ENCODE data around the gene PAXIP1.
"Not testable (repeated sequence)": the region's sequence is repeated elsewhere in the genome, so short reads cannot be mapped to it uniquely, and the experiment has no call there.

Gene PAXIP1

DNA sequence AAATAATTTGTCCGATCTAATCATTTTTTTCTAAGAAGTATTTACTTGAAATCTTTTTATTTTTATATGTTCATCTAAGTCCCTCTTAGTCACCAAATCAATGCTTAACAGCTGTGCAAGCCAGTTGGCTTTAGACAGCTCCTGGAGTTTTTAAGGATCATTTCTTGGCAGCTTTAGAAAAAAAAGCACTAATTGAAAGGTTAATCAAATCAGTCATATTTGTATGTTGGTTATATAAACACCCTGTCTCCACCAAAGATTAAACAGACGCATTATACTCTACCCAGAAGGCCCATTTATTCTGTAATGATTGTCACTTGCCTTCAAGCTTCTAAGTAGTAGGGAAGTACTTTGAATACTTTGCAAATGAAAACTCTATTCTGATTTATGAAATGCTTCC lies 60.2 kb downstream of the PAXIP1 start:
- no peak for DNase-seq

DNA sequence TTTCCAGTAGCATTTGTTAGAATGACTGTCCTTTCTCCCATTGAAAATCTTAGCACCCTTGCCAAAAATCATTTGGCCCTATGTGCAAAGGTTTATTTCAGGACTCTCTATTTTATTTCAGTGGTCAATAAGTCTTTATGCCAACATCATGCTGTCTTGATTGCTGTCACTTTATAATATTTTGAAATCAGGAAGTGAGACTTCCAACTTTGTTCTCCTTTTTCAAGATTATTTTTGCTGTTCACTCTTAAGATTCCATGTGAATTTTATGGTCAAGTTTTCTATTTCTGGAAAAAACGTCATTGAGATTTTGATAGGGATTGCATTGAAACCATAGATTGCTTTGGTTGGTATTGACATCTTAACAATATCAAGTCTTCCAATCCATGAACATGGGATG lies 65.1 kb downstream of the PAXIP1 start:
- DNase-seq: no peak

DNA sequence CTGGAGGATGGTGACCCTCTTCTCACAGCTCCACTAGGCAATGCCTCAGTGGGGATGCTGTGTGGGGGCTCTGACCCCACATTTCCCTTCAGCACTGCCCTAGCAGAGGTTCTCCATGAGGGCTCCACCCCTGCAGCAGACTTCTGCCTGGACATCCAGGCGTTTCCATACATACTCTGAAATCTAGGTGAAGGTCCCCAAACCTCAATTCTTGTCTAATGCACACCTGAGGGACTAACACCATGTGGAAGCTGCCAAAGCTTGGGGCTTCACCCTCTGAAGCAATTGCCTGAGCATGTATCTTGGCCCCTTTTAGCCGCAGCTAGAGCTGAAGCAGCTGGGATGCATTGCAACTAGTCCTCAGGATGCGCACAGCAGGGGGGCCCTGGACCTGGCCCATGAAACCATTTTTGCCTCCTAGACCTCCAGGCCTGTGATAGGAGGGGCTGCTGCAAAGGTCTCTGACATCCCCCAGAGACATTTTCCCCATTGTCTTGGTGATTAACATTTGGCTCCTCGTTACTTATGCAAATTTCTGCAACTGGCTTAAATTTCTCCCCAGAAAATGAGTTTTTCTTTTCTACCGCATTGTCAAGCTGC lies 68.5 kb downstream of the PAXIP1 start:
- DNase-seq: not testable (repeated sequence)

DNA sequence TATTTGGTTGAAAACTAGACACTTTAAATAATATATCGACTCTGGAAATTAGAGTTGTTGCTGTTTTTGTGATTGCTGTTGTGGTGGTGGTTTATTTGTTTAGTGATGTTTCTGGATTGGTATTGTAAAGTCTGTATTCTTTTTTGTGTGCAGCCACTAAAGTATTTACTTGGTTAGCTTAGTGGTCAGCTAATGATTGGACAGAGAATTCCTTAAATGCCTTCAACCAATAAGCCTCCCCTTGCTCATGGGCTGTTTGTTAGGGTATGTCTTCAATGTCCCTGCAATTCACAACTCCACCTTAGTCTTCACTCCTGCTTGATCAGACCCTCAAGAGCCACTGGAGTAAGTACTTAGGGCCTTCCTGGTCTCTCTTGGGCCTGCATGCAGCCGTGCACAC lies 71.0 kb downstream of the PAXIP1 start:
- no peak for DNase-seq

DNA sequence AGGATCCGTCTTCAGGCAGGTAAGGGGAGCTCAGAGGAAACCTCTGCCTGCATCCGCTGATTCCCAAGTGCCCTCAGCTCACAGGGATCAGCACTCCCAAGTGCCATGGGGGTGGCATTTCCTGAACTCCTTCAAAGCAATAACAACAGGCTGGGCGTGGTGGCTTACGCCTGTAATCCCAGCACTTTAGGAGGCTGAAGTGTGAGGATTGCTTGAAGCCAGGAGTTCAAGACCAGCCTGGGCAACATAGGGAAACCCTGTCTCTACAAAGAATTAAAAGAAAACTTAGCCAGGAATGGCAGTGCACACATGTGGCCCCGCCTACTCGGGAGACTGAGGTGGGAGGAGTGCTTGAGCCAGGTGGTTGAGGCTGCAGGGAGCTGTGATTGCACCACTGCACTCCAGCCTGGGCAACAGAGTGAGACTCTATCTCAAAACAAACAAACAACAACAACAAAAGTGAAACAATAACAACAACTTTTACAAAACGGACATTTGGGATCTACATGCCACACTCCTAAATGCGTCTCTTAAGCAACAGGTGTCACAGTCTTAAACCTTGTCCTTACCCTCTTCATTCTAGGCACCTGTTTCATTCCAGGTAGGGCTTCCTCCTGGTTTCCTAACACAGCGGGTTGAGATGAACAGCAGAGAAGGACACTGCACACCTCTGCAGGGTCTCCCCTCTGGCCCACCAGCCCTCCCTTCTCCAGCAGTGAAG lies 73.8 kb downstream of the PAXIP1 start:
- DNase-seq: no peak

DNA sequence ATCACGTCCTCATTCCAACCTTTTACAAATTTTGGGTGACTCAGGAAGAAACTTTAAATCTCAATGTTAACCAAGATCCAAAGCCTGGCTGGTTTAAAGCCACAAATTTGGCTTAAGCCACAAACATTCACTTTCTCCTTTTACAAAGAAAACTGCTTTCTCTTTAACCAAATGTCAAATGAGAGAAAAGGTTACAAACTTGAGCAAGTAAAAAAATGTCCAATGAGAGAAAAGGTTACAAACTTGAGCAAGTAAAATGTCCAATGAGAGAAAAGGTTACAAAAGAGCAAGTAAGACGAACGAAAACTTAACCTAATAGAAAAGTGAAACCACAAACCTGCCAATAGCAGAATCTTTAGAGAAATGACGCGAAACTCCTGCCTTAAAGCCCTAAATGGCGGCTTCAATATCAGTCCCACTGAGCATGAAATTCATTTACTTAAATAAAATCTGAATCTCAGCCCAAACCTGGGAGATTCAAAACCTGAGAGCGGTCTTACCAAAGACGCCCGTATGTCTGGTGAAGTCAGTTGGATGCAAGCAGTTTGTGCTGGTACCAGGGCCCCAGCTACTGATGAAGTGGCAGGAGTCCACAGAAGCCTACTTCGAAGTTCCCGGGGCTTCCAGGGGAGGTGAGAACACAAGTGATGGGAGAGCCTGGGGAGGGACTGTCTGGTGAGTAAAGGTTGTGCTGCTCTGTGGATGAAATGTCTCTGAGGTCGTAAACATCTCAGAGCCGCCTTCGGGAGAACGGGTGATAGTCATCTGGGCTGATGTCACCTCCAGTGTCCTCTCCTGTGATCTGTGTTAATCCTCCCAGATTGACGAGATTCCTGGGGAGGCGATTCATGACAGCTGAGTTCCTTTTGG lies 74.6 kb downstream of the PAXIP1 start:
- peak in 1 of 2 experiments; percentile 33 for DNase-seq

DNA sequence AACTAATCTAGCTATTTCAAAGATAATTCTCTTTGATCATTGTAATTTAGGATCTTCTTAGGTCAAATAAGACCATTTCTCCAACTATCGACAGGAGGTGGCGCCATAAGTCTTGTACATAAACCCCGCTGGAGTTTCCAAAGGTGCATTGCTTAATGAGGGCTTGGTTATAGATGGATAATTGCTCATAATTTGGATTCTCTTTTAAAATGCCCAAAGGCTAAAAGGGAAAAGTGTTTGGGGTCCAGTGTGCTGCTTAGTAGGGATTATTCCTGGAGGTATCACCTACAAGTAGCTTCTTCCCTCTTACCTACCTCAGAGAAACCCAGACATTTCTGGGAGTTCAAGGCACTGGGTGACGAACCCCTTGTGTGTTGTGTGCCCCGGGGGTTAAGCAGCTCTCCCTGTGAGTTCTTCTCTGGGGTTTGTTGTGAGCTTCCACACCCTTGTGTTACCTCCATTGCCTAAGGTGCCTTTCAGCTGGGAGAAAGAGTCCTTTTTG lies 75.2 kb downstream of the PAXIP1 start:
- DNase-seq: peak; percentile 45 to 70

DNA sequence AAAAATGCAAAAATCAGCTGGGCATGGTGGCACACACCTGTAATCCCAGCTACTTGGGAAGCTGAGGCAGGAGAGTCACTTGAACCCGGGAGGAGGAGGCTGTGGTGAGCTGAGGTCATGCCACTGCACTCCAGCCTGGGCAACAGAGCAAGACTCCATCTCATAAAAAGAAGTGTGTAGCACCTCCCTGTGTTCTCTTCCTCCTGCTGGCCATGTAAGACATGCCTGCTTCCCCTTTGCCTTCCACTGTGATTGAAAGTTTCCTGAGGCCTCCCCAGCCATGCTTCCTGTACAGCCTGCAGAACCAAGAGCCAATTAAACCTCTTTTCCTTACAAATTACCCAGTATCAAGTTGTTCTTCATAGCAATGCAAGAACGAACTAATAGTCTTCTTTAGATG lies 80.5 kb downstream of the PAXIP1 start:
- DNase-seq: not testable (repeated sequence)

DNA sequence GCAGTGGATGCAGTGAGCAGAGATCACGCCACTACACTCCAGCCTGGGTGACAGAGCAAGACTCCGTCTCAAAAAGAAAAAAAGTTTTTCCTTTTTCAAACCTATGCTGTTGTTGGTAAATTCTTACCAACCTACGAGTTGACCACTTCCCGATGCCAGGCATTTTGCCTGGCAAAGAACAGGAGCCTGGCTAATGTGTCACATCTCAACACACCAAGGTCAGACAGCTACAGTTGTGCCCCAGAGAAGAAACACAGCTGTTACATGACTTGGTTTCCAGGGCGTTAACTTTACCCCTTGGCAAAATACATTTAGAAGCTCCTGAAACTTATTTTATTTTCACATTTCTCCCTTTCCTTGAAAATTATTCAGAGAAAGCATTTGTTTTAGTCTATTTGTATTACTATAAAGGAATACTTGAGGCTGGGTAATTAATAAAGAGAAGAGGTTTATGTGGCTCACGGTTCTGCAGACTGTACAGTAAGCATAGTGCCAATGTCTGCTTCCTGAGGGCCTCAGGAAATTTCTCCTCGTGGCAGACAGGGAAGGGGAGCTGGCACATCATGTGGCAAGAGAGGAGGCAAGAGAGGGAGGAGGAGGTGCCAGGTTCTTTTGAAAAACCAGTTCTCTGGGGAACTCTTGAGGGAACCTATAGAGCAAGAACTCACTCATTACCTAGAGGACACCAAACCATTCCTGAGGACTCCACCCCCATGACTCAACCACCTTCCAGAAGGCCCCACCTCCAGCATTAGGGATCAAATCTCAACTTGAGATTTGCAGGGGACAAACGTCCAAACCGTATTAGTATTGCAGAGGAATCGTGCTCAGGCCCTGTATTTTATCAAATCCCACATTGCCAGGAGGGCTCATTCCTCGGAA lies 83.3 kb downstream of the PAXIP1 start:
- DNase-seq: no peak

DNA sequence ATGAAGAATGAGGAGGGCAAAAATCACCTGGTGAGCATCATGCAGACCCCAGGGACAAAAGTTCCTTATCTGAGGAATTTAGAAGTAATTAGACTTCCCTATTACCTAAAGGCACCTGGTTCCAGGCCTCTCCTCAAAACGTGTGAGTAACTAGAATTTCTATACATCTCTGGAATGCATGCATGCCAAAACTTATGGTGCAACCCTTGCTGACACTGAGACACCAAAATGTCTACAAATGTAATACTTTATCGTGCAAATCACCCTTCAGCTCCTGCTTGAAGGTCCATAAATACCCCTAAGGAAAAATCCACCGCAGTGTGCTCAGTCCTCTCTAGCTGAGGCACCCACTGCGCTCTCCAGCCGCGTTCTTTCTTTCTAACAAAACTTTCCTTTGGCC lies 84.2 kb downstream of the PAXIP1 start:
- no peak for DNase-seq

DNA sequence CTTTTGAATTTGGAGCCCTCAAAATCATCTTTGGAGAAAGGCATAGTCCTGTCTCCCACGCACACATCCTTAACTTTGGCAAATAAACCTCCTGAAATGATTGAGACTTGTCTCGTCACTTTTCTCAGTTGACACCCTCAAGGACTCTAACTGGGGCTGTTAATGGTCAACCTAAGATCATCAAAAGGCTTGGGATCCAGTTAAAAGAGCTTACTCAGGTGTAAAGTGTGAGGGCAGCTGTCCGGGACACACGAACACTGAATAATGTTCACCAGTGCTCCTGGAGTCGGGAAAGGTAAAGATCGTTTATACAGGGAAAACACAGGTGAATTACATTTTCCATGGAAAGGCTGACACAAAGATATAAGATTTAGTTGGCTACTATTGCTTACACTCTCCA lies 84.7 kb downstream of the PAXIP1 start:
- no peak for DNase-seq

DNA sequence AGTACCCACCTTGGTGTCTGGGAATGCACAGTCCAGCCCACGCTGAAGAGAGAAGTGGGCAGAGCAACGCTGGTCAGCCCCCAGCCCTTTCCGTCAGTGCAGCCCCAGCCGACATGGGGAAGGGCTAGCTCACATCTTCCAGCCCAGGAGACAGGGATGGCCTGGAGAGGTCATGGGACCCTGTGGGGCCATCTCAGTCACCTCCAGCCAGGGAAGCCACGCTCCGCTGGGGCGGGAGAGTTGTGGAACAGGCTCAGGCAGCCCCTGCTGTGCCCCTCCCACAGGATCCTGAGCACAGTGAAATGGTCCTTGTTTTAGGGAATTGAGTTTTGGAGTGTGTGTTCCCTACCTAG lies 85.1 kb downstream of the PAXIP1 start:
- no peak for DNase-seq

DNA sequence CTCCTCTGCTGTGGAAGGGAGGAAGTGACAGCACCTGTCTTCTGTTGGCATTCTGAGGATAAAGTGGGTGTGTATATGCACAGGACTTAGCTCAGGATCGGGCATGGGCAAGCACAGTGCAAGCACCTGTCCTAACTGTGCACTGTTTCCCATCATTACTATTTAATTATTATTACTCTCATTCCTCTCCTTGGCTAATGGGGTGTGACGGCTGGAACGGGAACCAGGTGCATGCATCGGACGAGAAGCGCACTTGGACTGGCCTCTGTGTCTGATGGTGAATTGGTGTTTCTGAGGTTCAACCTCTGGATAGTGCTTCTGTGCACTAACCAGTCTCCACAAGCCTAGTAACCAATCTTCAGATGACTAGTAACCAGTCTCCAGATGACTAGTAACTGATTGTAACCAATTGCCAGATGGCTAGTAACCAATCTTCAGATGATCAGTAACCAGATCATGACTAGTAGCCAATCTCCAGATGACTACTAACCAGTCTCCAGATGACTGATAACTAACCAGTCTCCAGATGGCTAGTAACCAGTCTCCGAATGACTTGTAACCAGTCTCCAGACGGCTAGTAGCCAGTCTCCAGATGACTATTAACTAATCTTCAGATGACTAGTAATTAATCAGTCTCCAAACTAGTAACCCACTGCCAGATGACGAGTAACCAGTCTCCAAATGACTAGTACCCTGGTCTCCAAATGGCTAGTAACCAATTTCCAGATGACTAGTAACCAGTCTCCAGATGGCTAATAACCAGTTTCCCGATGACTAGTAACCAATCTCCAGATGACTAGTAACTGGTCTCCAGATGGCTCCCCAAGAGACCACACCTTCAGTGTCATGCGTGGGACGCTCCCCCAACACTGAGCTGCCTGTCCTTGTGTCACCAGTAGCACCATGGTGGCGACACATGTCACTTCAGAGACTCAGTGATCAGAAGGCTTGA lies 85.8 kb downstream of the PAXIP1 start:
- DNase-seq: no peak

DNA sequence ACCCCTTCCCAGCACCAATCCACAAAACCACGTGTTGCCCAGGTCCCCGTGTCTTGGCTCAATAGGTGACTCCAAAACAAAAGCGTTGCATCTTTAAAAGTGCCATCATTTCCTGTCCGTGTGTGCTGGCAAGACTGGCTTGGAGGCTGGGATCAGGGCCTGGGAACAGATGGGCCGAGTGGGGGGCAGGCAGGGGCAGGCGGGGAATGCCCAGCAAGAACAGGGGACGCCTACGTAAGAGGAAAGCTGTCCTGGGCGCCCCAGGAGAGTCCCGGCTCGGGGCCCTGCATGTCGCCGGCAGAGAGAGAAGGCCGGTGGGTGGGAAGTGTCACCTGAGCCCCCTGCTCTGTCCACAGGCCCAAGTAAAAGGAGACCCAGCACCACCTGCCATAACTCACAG lies 86.5 kb downstream of the PAXIP1 start:
- DNase-seq: no peak

DNA sequence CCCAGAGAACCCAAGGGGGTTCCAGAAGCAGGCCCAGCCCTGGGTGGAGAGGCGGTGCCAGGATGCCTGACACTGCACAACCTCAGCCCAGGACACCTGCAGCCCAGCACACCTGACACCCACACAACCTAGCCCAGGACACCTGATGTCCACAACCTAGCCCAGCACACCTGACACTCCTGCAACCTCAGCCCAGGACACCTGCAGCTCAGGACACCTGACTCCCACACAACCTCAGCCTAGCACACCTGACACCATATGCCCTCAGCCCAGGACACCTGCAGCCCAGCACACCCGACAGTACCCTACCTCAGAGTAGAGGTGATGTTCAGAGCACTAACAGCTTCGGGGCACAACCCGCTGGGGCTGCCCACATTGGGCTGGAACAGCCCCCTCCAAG lies 87.3 kb downstream of the PAXIP1 start:
- no peak for DNase-seq

DNA sequence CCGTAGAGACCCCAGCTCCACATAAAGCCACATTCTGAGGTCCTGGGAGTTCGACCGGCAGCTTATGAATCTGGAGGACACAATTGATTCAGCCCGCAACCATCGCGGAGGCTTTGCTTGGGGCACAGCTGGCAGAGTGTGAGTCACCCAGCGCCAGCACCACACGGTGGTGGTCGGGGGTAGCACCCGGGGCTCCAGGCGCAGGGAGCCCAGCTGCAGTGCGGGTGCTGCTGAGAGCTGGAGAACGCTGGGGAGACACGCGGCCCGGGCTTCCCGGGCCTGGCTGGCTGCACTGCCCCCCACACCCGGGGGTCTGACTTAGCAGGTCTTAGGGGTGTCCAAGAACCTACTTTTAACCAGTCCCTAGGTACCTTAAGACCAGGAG lies 87.9 kb downstream of the PAXIP1 start:
- peak in 1 of 2 experiments; percentile 3 for DNase-seq

DNA sequence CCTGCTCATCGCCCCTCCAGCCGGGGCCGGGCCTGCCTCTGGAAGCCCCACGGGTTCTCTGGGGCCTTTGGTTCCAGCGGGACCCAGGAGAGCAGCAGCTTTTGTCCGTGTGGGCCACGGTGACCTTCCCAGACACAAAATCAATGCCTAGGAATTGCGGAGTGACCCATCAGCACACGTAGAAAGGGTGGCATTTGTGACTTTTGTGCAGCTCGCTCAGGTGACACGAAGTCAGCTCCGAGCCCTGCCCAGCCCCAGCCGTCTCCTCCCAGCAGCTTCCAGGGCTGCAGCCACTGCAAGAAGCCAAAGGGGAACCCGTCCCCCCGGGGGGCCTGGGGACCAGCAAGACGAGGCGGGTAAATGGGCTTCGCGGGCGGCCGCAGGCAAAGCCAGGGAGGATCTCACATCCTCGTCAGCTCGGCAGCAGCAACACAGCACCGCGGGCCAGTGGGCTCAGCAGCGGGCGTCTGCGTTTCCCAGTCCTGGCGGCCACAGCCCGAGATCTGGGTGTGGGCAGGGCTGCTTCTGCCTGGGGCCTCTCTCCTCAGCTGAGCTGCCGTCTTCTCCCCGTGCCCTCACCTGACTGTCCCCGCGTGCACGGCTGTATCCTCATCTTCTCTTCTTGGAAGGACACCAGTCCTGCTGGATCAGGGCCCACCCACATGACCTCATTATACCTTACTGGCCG lies 88.5 kb downstream of the PAXIP1 start:
- DNase-seq: no peak

DNA sequence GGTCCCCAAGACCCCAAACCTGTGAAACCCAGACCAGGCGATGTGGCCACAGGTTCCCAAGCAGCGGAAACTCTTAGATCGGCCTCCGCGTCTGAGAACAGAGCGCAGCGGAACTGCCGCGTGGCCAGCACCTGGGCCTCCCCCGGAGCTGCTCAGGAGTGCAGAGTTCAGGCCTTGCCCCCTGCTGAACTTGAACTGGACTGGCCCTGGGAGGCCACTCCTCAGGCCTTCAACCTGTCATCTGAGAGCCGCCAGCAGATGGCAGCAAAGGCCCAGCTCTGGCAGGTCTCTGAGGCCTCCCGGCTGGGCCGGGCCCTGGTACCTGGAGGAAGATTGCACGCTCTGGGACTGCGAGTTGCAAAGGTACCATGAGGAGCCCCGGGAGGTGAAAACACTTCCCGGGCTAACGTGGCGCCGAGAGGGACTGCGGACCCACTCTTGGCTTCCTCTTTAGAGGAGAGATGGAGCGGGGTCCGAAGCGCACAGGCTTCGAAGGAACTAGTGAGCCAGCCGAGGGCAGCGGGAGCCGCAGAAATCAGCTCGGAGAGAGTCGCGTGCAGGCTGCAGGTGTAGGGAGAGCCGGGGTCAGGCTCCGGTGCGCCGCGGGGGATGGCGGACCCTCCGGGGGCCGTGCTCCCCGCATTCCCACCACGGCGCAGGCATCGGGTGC lies 89.2 kb downstream of the PAXIP1 start:
- DNase-seq: peak; percentile 43 to 64

DNA sequence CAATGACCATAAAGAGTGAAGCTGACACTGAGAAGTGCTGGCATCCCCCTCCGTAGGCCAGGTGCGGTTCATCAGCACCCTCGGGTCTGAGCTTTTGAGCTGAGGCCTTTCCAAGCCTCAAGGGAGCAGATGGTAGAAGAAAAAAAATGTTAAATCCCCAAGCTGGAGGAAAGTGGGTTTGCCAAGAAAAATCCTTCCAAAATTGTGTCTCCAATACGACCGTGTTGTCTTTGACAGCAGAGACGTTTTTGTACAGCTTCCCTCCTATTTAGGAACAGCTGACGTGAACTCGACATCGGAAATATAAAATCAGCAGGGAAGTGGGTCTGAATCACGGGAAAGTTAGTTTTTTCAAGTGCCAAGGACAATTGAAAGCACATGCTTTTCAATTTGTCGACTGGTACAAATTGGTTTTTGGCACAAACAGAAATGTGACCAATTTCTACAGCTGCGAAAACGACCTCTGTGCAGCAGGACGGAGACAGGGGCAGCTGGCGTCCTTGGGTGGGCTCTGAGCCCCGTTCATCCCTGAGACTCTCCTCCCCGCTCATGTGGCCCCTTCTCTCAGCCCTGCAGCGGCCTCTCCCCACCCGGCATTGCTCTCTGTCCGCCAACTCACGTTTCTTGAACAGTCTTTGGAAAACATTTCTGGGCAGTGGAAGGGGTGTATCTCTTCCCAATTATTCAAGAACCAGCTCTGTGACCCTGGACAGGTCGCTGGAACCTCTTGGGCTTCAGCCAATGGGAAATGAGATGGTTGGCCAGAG lies 89.9 kb downstream of the PAXIP1 start:
- no peak for DNase-seq
